NT2/D1 (cell line): ENCODE results near the gene SF3B1.

Experiments used
- DNase-seq: peaks from one replicate; pipeline ENCODE4 v3.0.0-alpha.2; 2011; ENCODE audit warnings: low read depth, low spot score
- H3K27me3 ChIP-seq: 2 replicates; pipeline ENCODE4 v1.6.0; 2011; ENCODE audit warnings: mild to moderate bottlenecking; ENCODE audit not compliant: insufficient read length, insufficient read depth
- H3K36me3 ChIP-seq: 2 replicates; pipeline ENCODE4 v1.6.1; 2011; ENCODE audit warnings: mild to moderate bottlenecking, low read length, mixed read lengths; ENCODE audit not compliant: insufficient read depth, insufficient read length
- H3K4me1 ChIP-seq: 2 replicates; pipeline ENCODE4 v1.5.1; 2011; ENCODE audit not compliant: insufficient read depth, insufficient read length
- H3K4me3 ChIP-seq: 2 replicates; pipeline ENCODE4 v1.5.1; 2011; ENCODE audit warnings: low read depth; ENCODE audit not compliant: insufficient read length
- H3K9ac ChIP-seq: 2 replicates; pipeline ENCODE4 v1.6.0; 2011; ENCODE audit warnings: low read depth; ENCODE audit not compliant: insufficient read length
- H3K9me3 ChIP-seq: 2 replicates; pipeline ENCODE4 v1.5.1; 2011; ENCODE audit warnings: mild to moderate bottlenecking, low read length; ENCODE audit not compliant: insufficient read depth
- SUZ12 ChIP-seq: IDR thresholded peaks from 2 replicates; pipeline ENCODE4 v1.6.1; 2011; ENCODE audit not compliant: insufficient read length, insufficient read depth; ENCODE audit errors: extremely low read depth
- YY1 ChIP-seq: IDR thresholded peaks from 2 replicates; pipeline ENCODE4 v1.6.1; 2011; ENCODE audit not compliant: insufficient read length, insufficient read depth
- ZNF274 ChIP-seq: IDR thresholded peaks from 2 replicates; pipeline ENCODE4 v1.6.1; 2011; ENCODE audit warnings: mild to moderate bottlenecking, low read depth, low read length

The SF3B1 gene

GRCh38 chr2:197414515-197414914 lies 20.3 kb downstream of the SF3B1 start:
- DNase-seq = no peak
- Histone ChIP-seq H3K36me3 (peaks cover 92% of the 10 kb centered on the region), H3K4me3 (no peak overlapping the region), H3K9ac (no peak overlapping the region), H3K27me3 (no peaks in the 10 kb centered on the region), H3K4me1 (no peaks in the 10 kb centered on the region), H3K9me3 (no peaks in the 10 kb centered on the region)
- TF ChIP-seq ZNF274 (no peak), YY1 (no peak), SUZ12 (no peak)

GRCh38 chr2:197414039-197414438 lies 20.8 kb downstream of the SF3B1 start:
- Histone ChIP-seq H3K9me3 (no peaks in the 10 kb centered on the region), H3K4me1 (no peaks in the 10 kb centered on the region), H3K9ac (no peak overlapping the region), H3K36me3 (peaks cover 92% of the 10 kb centered on the region), H3K4me3 (no peak overlapping the region), H3K27me3 (no peaks in the 10 kb centered on the region)
- TF ChIP-seq SUZ12 (no peak), YY1 (no peak), ZNF274 (no peak)
- DNase-seq = no peak

- peaks cover 98% of the 10 kb centered on the region for H3K36me3 ChIP-seq
- no peak overlapping the region for H3K4me3 ChIP-seq
- DNase-seq = no peak
- no peaks in the 10 kb centered on the region for H3K4me1 ChIP-seq
- no peaks in the 10 kb centered on the region for H3K9me3 ChIP-seq
- H3K9ac ChIP-seq = no peak overlapping the region
- TF ChIP-seq YY1 (no peak), ZNF274 (no peak), SUZ12 (no peak)
- no peaks in the 10 kb centered on the region for H3K27me3 ChIP-seq
Measured at GRCh38 chr2:197405582-197405981, 29.2 kb downstream of the SF3B1 start.

GRCh38 chr2:197399887-197400540 lies 34.8 kb downstream of the SF3B1 start:
- DNase-seq = no peak
- no peaks in the 10 kb centered on the region for H3K4me1 ChIP-seq
- H3K9me3 ChIP-seq = no peaks in the 10 kb centered on the region
- TF ChIP-seq SUZ12 (no peak), YY1 (no peak), ZNF274 (no peak)
- no peaks in the 10 kb centered on the region for H3K27me3 ChIP-seq
- no peak overlapping the region for H3K4me3 ChIP-seq
- H3K9ac ChIP-seq = no peak overlapping the region
- H3K36me3 ChIP-seq = peaks cover 98% of the 10 kb centered on the region

- TF ChIP-seq SUZ12 (no peak), YY1 (no peak), ZNF274 (no peak)
- Histone ChIP-seq H3K4me3 (no peak overlapping the region), H3K9ac (no peak overlapping the region), H3K4me1 (no peaks in the 10 kb centered on the region), H3K9me3 (no peaks in the 10 kb centered on the region), H3K27me3 (no peaks in the 10 kb centered on the region), H3K36me3 (peaks cover 97% of the 10 kb centered on the region)
- no peak for DNase-seq
Measured at GRCh38 chr2:197398913-197399312, 35.9 kb downstream of the SF3B1 start.

- no peak for TF ChIP-seq YY1
- TF ChIP-seq SUZ12 = no peak
- no peak for TF ChIP-seq ZNF274
- no peaks in the 10 kb centered on the region for H3K9me3 ChIP-seq
- DNase-seq = no peak
- H3K27me3 ChIP-seq = no peaks in the 10 kb centered on the region
- no peak overlapping the region for H3K9ac ChIP-seq
- peaks cover 49% of the 10 kb centered on the region for H3K36me3 ChIP-seq
- no peaks in the 10 kb centered on the region for H3K4me1 ChIP-seq
- no peak overlapping the region for H3K4me3 ChIP-seq
Measured at GRCh38 chr2:197391220-197391717, 43.6 kb downstream of the SF3B1 start.

GRCh38 chr2:197388866-197389587 lies 45.8 kb downstream of the SF3B1 start:
- DNase-seq = no peak
- Histone ChIP-seq H3K9ac (no peak overlapping the region), H3K27me3 (no peaks in the 10 kb centered on the region), H3K9me3 (no peaks in the 10 kb centered on the region), H3K4me1 (no peaks in the 10 kb centered on the region), H3K36me3 (peaks cover 27% of the 10 kb centered on the region), H3K4me3 (no peak overlapping the region)
- no peak for TF ChIP-seq SUZ12
- no peak for TF ChIP-seq YY1
- no peak for TF ChIP-seq ZNF274
